Caco-2 (cell line): Measurements from ENCODE around the gene FNBP1. TPM values are rescaled to one million over a fixed set of nuclear protein-coding genes. Genes with fewer than 3 reads are reported as not detected.
A peak's percentile ranks its signal among the peaks of the same experiment; 100 is the strongest.
"Not testable (repeated sequence)": the region's sequence is repeated elsewhere in the genome, so short reads cannot be mapped to it uniquely, and the experiment has no call there.

Experiments used
- BruUV-seq: library from RNA; stranded (reverse); fragments of 400-500 nt; replicated peaks from 2 replicates; lab custom pipeline; 2021; lab: Mats Ljungman, UMichigan
- CTCF ChIA-PET: fragments of 300-600 bp; sonication (Branson Sonifier 250); formaldehyde crosslinking; loops from one replicate; lab custom pipeline; 2022; ENCODE audit warnings: antibody characterized with exemption; lab: Charles Lee
- POLR2A ChIA-PET: fragments of 300-600 bp; sonication (Branson Sonifier 250); formaldehyde crosslinking; loops from one replicate; lab custom pipeline; 2022; ENCODE audit warnings: antibody characterized with exemption; lab: Charles Lee
- DNase-seq, 2 experiments: peaks; one replicate each; pipeline versions ENCODE4 v3.0.0 to v3.0.0-alpha.2; 2020 to 2022
- H3K27me3 ChIP-seq: replicated peaks from 2 replicates; pipeline ENCODE4 v1.6.0; 2011; ENCODE audit warnings: low read length; ENCODE audit not compliant: control insufficient read depth, insufficient read depth
- H3K36me3 ChIP-seq: 2 replicates; pipeline ENCODE4 v1.5.1; 2011; ENCODE audit warnings: low read length; ENCODE audit not compliant: control insufficient read depth, insufficient read depth
- H3K4me1 ChIP-seq: fragments of 250-450 bp; sonication (Bioruptor Pico); 2 replicates; pipeline ENCODE4 v1.5.1; 2020; ENCODE audit warnings: mild to moderate bottlenecking
- H3K4me3 ChIP-seq: 2 replicates; pipeline ENCODE4 v1.5.1; 2011; ENCODE audit warnings: low read depth, mild to moderate bottlenecking, control low read depth, low read length
- H3K9me3 ChIP-seq: fragments of 250-450 bp; sonication (Bioruptor Pico); 2 replicates; pipeline ENCODE4 v1.5.1; 2020; ENCODE audit warnings: mild to moderate bottlenecking, moderate library complexity
- H3K27ac Mint-ChIP-seq: one replicate; pipeline ENCODE4 v1.8.0; 2022; ENCODE audit warnings: mixed read lengths; ENCODE audit not compliant: unreplicated experiment
- H3K27me3 Mint-ChIP-seq: one replicate; pipeline ENCODE4 v1.8.0; 2022; ENCODE audit warnings: mixed read lengths; ENCODE audit not compliant: insufficient read depth, unreplicated experiment
- H3K36me3 Mint-ChIP-seq: one replicate; pipeline ENCODE4 v1.8.0; 2022; ENCODE audit warnings: mild to moderate bottlenecking, mixed read lengths; ENCODE audit not compliant: insufficient read depth, unreplicated experiment
- H3K4me1 Mint-ChIP-seq: one replicate; pipeline ENCODE4 v1.8.0; 2022; ENCODE audit warnings: low read depth, mixed read lengths; ENCODE audit not compliant: unreplicated experiment
- H3K4me3 Mint-ChIP-seq: one replicate; pipeline ENCODE4 v1.8.0; 2022; ENCODE audit warnings: mild to moderate bottlenecking, moderate library complexity, mixed read lengths; ENCODE audit not compliant: unreplicated experiment
- H3K9me3 Mint-ChIP-seq: one replicate; pipeline ENCODE4 v1.8.0; 2022; ENCODE audit warnings: mixed read lengths; ENCODE audit not compliant: unreplicated experiment
- intact Hi-C: fragments of 100-400 bp; cut with micrococcal nuclease; formaldehyde crosslinking; loops from one replicate; pipeline ENCODE4 v1.10.0; 2022; ENCODE audit not compliant: unreplicated experiment
- total RNA-seq: library from RNA; stranded (reverse); gene quantifications from 2 replicates; pipeline ENCODE4 v1.2.3, GENCODE V29; 2022
- TF ChIP-seq, protein P1 (sequence below), 2 experiments: fragments of 200-600 bp in 1 of 2; IDR thresholded peaks; 1 replicate in 1 of 2; 2 replicates in 1 of 2; pipeline versions ENCODE4 v1.5.1 to v1.8.0; 2011 to 2022; ENCODE audit warnings: antibody characterized with exemption in 1 of 2, control low read depth in 1 of 2, inconsistent platforms in 1 of 2, low read depth in 1 of 2, low read length in 1 of 2, mild to moderate bottlenecking in 1 of 2, moderate library complexity in 1 of 2; ENCODE audit not compliant: insufficient read depth in 1 of 2, severe bottlenecking in 1 of 2, unreplicated experiment in 1 of 2

The FNBP1 gene
- total RNA-seq, 1 experiment from 2014 or later: 33.2 TPM

- Mint-ChIP-seq H3K36me3 (no peaks in the 10 kb centered on the region), H3K9me3 (no peaks in the 10 kb centered on the region), H3K4me3 (no peak overlapping the region), H3K27ac (no peak overlapping the region), H3K27me3 (no peaks in the 10 kb centered on the region), H3K4me1 (peaks cover 15% of the 10 kb centered on the region)
- BruUV-seq: no TSS peak
- intact Hi-C loops: no loop called here
- DNase-seq: no peak
- H3K4me3 ChIP-seq: no peak overlapping the region
- TF ChIP-seq, protein P1, sequence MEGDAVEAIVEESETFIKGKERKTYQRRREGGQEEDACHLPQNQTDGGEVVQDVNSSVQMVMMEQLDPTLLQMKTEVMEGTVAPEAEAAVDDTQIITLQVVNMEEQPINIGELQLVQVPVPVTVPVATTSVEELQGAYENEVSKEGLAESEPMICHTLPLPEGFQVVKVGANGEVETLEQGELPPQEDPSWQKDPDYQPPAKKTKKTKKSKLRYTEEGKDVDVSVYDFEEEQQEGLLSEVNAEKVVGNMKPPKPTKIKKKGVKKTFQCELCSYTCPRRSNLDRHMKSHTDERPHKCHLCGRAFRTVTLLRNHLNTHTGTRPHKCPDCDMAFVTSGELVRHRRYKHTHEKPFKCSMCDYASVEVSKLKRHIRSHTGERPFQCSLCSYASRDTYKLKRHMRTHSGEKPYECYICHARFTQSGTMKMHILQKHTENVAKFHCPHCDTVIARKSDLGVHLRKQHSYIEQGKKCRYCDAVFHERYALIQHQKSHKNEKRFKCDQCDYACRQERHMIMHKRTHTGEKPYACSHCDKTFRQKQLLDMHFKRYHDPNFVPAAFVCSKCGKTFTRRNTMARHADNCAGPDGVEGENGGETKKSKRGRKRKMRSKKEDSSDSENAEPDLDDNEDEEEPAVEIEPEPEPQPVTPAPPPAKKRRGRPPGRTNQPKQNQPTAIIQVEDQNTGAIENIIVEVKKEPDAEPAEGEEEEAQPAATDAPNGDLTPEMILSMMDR (IDR thresholded peaks at IDR 0.05; ENCODE audit: insufficient read depth in 1 of 2, low read depth in 1 of 2, low read length in 1 of 2, severe bottlenecking in 1 of 2, unreplicated experiment in 1 of 2): no peak
- no peaks in the 10 kb centered on the region for H3K36me3 ChIP-seq
- no peaks in the 10 kb centered on the region for H3K9me3 ChIP-seq
- peaks cover 17% of the 10 kb centered on the region for H3K4me1 ChIP-seq
- POLR2A ChIA-PET: no interaction called here
- no peaks in the 10 kb centered on the region for H3K27me3 ChIP-seq
- CTCF ChIA-PET: no interaction called here
Observed at GRCh38 chr9:130023994-130024596, 18.9 kb downstream of the FNBP1 start.

- Mint-ChIP-seq H3K4me3 (no peak overlapping the region), H3K4me1 (peaks cover 7% of the 10 kb centered on the region), H3K36me3 (no peaks in the 10 kb centered on the region), H3K9me3 (no peaks in the 10 kb centered on the region), H3K27ac (peak overlapping the region; percentile 7), H3K27me3 (no peaks in the 10 kb centered on the region)
- Histone ChIP-seq H3K4me3 (no peak overlapping the region), H3K36me3 (no peaks in the 10 kb centered on the region), H3K4me1 (peaks cover 12% of the 10 kb centered on the region), H3K9me3 (no peaks in the 10 kb centered on the region), H3K27me3 (no peaks in the 10 kb centered on the region)
- POLR2A ChIA-PET: interaction anchor here (0.9 kb wide), 1 partner anchor 20 kb away, joined by 3 read pairs; the partner anchor contains the start of gene FNBP1
- intact Hi-C loops: no loop called here
- BruUV-seq: no TSS peak
- CTCF ChIA-PET: no interaction called here
- TF ChIP-seq, protein P1 (IDR thresholded peaks at IDR 0.05; ENCODE audit: insufficient read depth in 1 of 2, low read depth in 1 of 2, low read length in 1 of 2, severe bottlenecking in 1 of 2, unreplicated experiment in 1 of 2): no peak
- DNase-seq: no peak
Observed at GRCh38 chr9:130023144-130023787, 19.7 kb downstream of the FNBP1 start.

GRCh38 chr9:130022566-130023143, 20.3 kb downstream of the FNBP1 start:
- intact Hi-C loops: no loop called here

DNA sequence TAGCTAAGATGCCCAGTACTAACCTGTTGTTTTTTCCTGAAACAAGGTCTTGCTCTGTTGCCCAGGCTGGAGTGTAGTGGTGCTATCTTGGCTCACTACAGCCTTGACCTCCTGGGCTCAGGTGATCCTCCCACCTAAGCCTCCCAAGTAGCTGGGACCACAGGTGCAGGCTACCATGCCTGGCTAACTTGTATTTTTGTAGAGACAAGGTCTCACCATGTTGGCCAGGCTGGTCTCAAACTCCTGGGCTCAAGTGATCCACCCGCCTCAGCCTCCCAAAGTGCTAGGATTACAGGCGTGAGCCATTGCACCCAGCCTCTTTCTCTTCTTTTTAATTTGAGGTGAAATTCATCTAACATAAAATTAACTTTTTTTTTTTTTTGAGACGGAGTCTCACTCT, 21.1 kb downstream of the FNBP1 start:
- POLR2A ChIA-PET, BruUV-seq, H3K9me3 Mint-ChIP-seq: not testable (repeated sequence)

More at GRCh38 chr9:130022566-130023143, 20.3 kb downstream of the FNBP1 start:
- POLR2A ChIA-PET: interaction anchor here (0.9 kb wide), 1 partner anchor 20 kb away, joined by 3 read pairs; the partner anchor contains the start of gene FNBP1
- TF ChIP-seq, protein P1 (IDR thresholded peaks at IDR 0.05; ENCODE audit: insufficient read depth in 1 of 2, low read depth in 1 of 2, low read length in 1 of 2, severe bottlenecking in 1 of 2, unreplicated experiment in 1 of 2): no peak
- no peaks in the 10 kb centered on the region for H3K27me3 Mint-ChIP-seq
- peaks cover under 1% of the 10 kb centered on the region for H3K4me1 Mint-ChIP-seq
- no peaks in the 10 kb centered on the region for H3K36me3 ChIP-seq
- no peaks in the 10 kb centered on the region for H3K9me3 Mint-ChIP-seq
- no peaks in the 10 kb centered on the region for H3K9me3 ChIP-seq
- BruUV-seq: no TSS peak
- no peak overlapping the region for H3K4me3 Mint-ChIP-seq
- no peak overlapping the region for H3K27ac Mint-ChIP-seq
- no peak overlapping the region for H3K4me3 ChIP-seq
- CTCF ChIA-PET: no interaction called here
- peaks cover 8% of the 10 kb centered on the region for H3K4me1 ChIP-seq
- H3K36me3 Mint-ChIP-seq: no peaks in the 10 kb centered on the region
- DNase-seq: no peak
- H3K27me3 ChIP-seq: no peaks in the 10 kb centered on the region

More for the DNA sequence above, 21.1 kb downstream of the FNBP1 start:
- H3K27me3 ChIP-seq, H3K4me1 Mint-ChIP-seq, H3K4me3 ChIP-seq, CTCF ChIA-PET, H3K4me3 Mint-ChIP-seq, H3K27ac Mint-ChIP-seq, H3K36me3 Mint-ChIP-seq, intact Hi-C loops, H3K4me1 ChIP-seq, H3K27me3 Mint-ChIP-seq, H3K9me3 ChIP-seq, H3K36me3 ChIP-seq, DNase-seq: not testable (repeated sequence)
